GM12891 (cell line): ENCODE results near the gene ZNF286A.
"Not testable (repeated sequence)": the region's sequence is repeated elsewhere in the genome, so short reads cannot be mapped to it uniquely, and the experiment has no call there.

Source experiments
- DNase-seq: peaks from one replicate; pipeline ENCODE4 v3.0.0; 2011; ENCODE audit warnings: low spot score; ENCODE audit not compliant: insufficient read length
- FAIRE-seq: peaks from 2 replicates; lab custom pipeline; 2011; peaks lifted over from hg19 to GRCh38; lab: Jason Lieb, UNC
- PAX5 ChIP-seq: IDR thresholded peaks from 2 replicates; pipeline ENCODE4 v1.6.1; 2011; ENCODE audit warnings: low read length, moderate library complexity, mild to moderate bottlenecking; ENCODE audit not compliant: insufficient read depth, severe bottlenecking
- POLR2A ChIP-seq: IDR thresholded peaks from 2 replicates; pipeline ENCODE4 v1.6.1; 2011; ENCODE audit warnings: low read depth, low read length, control low read depth
- POLR2AphosphoS5 ChIP-seq: IDR thresholded peaks from 2 replicates; pipeline ENCODE4 v1.6.1; 2011; ENCODE audit warnings: low read depth, low read length, control low read depth
- POU2F2 ChIP-seq: IDR thresholded peaks from 2 replicates; pipeline ENCODE4 v1.6.1; 2011; ENCODE audit warnings: low read depth, mild to moderate bottlenecking, control low read depth, low read length, moderate library complexity
- SPI1 ChIP-seq: IDR thresholded peaks from 2 replicates; pipeline ENCODE4 v1.6.1; 2011; ENCODE audit warnings: low read depth, low read length, control low read depth
- TAF1 ChIP-seq: IDR thresholded peaks from 2 replicates; pipeline ENCODE4 v1.6.1; 2011; ENCODE audit warnings: low read depth, low read length, control low read depth

Gene ZNF286A

DNA sequence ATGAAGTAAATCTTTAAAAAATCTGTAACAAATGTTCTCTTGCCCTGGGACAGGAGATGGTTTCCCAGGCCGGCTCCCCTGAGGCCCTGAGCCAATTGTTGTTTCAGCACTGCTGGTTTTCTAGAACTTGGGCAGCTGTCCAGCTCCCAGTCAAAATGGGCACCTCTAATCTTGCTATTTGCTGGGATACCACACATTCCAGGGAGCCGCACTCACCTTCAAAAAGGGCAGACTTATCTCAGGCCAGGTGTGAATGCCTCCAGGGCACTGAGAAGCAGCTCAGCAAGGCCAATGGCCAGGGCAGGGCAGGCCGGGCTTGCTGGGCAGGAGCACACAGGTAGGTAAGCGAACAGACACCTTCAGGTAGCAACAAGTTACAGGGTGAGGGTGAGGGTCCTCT, 39.9 kb upstream of the ZNF286A start:
- TF ChIP-seq POLR2AphosphoS5 (no peak), PAX5 (no peak), POLR2A (no peak), TAF1 (no peak), POU2F2 (no peak), SPI1 (no peak)
- no peak for DNase-seq
- no peak for FAIRE-seq

GRCh38 chr17:15660077-15660476, 39.5 kb upstream of the ZNF286A start:
- FAIRE-seq (no peak), DNase-seq (no peak)
- TF ChIP-seq SPI1 = no peak
- TF ChIP-seq TAF1 = no peak
- TF ChIP-seq POLR2AphosphoS5 = no peak
- no peak for TF ChIP-seq PAX5
- no peak for TF ChIP-seq POU2F2
- no peak for TF ChIP-seq POLR2A

GRCh38 chr17:15662681-15663080, 36.9 kb upstream of the ZNF286A start:
- FAIRE-seq (no peak), DNase-seq (no peak)
- TF ChIP-seq POLR2AphosphoS5 (no peak), SPI1 (no peak), POLR2A (no peak), POU2F2 (no peak)

GRCh38 chr17:15663176-15663575, 36.4 kb upstream of the ZNF286A start:
- DNase-seq (no peak), FAIRE-seq (no peak)
- TF ChIP-seq PAX5 (no peak), TAF1 (no peak), POLR2A (no peak), SPI1 (no peak), POU2F2 (no peak), POLR2AphosphoS5 (no peak)

DNA sequence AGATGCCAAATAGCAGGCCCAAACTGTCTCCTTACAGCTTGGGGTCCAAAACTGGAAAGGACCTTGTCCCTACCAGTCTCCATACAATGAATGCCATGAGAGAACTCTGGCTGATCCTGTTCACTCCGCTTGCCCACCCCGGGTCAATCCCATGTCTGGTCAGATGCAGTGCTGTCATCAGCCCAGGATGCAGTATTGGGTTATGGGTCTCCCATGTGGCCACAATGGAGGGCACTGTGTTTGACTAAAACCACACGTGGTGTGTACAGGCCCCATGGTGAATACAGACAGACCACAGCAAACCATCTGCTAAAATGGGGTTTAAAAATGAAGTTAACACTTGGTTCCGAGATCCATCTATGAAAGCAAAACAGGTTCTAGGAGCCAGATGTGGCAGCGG, 35.9 kb upstream of the ZNF286A start:
- no peak for FAIRE-seq
- TF ChIP-seq POLR2A (no peak), SPI1 (no peak)
- DNase-seq = no peak

DNA sequence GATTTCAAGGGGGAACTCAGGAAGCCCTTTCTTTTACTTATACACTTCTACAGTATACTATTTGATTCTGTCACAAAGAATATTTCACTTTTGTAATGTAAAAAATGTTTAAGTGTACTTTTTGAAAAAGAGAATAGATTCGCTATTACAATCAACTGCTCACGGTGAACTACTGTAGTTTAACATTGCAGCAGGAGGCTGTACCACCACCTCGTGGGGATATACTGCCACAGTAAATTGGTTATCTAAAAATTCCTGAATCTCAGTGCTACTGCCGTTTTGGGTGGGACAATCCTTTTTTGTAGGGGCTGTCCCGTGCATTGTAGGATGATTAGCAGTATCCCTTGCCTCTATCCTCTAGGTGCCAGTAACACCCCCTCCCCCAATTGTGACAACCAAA, 30.0 kb upstream of the ZNF286A start:
- peak; percentile 69 for FAIRE-seq
- not testable (repeated sequence) for DNase-seq

- DNase-seq, FAIRE-seq: not testable (repeated sequence)
These were observed 24.9 kb upstream of the ZNF286A start for GRCh38 chr17:15674640-15675039.

DNA sequence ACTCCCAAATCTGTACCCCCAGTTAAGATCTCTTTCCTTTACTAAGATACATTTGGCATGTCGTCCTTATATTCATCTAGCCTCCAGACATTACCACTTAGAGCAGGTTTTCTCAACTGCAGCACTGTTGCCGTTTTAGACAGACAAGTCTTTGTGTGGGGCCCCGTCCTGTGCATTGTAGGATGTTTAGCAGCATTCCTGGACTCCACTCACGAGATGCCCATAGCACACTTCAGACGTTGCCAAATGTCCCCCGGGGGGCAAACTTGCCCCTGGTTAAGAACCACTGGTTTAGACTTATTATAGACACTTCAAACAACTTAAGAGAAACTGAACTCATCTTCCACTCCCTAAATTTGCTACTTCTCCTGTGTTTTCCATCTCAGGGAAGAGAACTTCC, 23.6 kb upstream of the ZNF286A start:
- not testable (repeated sequence) for FAIRE-seq, DNase-seq

DNA sequence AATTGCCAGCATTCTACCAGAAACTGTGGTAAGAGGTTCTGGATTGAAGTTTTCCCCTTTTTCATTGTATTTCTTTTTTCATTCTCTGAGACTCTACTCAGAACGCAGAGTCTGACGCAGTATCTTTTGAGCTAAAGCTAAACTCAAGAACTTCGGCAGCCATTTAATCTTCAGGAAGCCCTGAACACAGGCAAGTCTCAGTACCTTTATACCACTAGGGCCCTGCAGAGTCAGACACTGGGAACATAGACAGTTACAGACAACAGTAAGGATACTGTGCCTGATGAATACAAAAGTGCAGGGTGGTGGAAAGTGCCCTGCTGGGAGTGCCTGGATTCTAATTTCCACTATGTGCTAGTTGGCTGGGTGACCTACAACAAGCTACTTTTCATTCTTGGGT, 16.4 kb upstream of the ZNF286A start:
- not testable (repeated sequence) for FAIRE-seq, DNase-seq

DNA sequence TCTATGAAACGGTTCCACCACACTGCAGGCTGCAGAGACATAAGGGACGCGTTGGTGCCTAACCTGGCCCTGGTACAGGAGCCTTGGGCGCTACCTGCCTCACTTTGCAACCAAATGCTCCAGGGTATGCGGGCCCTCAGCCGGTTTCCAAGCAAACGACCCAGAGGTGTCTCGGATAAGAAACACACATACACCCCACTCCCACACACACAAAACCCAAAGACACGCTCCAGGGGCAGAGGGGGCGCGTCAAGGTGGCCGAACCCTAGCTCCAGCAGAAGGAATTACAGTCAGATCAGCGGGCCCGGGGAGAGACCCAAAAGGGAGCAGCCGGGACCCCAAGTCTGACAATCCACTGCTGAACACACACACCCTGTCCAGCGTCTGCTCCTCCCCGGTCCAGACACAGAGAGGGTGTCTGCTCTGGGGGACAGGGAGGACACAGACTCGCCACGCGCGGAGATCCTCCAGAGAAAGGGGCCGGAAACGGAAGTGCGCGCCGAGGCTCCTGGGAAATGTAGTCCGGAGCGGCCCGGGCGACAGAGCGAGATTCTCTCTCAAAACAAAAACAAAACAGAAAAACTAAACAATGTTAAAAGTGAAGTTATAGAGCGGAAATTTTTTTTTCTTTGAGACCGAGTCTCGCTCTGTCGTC, 15.6 kb upstream of the ZNF286A start, which contains the start of gene TRIM16:
Gene TRIM16, minus strand, starts transcription at position 488 of the 655 bp plus-strand sequence. CDS start 32,702 bp downstream, outside the sequence.
- 0 out of 2 replicates have a peak, but pooled peaks have one; percentile 10 for TF ChIP-seq SPI1
- peak; percentile 39 for DNase-seq
- FAIRE-seq = peak; percentile 60

- not testable (repeated sequence) for FAIRE-seq, DNase-seq
These were observed 12.1 kb upstream of the ZNF286A start for GRCh38 chr17:15687494-15687893.

- not testable (repeated sequence) for DNase-seq, FAIRE-seq
These were observed 585 bp upstream of the ZNF286A start for GRCh38 chr17:15698967-15699366.

GRCh38 chr17:15699937-15700336, 385 bp downstream of the ZNF286A start:
- not testable (repeated sequence) for DNase-seq, FAIRE-seq

- not testable (repeated sequence) for FAIRE-seq, DNase-seq
These were observed 4.7 kb downstream of the ZNF286A start for GRCh38 chr17:15704239-15704638.

DNA sequence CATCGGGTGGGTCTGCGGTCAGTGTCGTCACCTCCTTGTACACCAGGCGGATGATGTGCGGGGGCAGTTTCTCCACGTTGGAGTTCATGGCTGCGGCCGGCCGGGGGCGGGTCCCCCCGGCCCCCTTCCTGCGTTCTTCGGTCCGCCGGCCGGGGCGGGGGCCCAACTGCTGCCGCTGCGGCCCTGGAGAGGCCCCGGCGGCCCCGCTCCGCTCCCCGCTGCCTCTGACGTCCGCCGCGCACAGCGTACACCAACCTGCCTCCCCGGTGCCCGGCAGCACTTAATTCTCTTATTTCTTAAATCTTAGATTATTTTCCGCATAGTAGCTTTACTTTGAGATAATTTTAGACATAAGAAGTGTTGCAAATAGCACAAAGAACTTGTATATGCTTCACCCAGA, 5.3 kb downstream of the ZNF286A start:
- DNase-seq, FAIRE-seq: not testable (repeated sequence)

DNA sequence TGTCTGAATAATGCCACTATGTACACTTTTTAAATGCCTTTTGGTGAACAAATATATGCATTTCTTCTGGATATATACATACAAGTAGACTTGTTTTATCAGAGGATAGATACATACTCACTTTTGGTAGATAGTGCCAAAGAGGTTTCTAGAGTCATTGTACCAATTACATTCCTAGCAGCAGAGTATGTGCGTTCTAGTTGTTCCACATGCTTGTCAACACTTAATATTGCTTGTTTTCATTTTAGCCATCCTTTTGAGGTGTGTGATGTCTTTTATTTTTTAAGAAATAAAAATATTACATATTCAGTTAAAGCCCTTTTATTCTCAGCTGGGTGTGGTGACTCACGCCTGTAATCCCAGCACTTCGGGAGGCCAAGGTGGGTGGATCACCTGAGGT, 9.3 kb downstream of the ZNF286A start:
- DNase-seq, FAIRE-seq: not testable (repeated sequence)

- DNase-seq, FAIRE-seq: not testable (repeated sequence)
These were observed 17.3 kb downstream of the ZNF286A start for GRCh38 chr17:15716601-15717563.
